DND-41 (cell line): ENCODE data around the gene ISG20L2.

Experiments used
- ATAC-seq: fragments of 200-7000 bp; cut with Tn5 transposase; 3 replicates; pipeline ENCODE4 v1.9.1; 2021; ENCODE audit warnings: low read depth; ENCODE audit not compliant: insufficient read depth
- DNase-seq: peaks from one replicate; pipeline ENCODE4 v3.0.0-alpha.2; 2020
- H2AFZ ChIP-seq: 2 replicates; pipeline ENCODE4 v1.6.0; 2012; ENCODE audit warnings: low read depth, low read length
- H3K27ac ChIP-seq: 2 replicates; pipeline ENCODE4 v1.5.1; 2012; ENCODE audit warnings: low read length, inconsistent platforms
- H3K27me3 ChIP-seq: fragments of 200-600 bp; sonication (generic); 2 replicates; pipeline ENCODE4 v1.6.0; 2012; ENCODE audit warnings: low read length, mild to moderate bottlenecking, inconsistent platforms; ENCODE audit not compliant: insufficient read depth, poor library complexity
- H3K36me3 ChIP-seq: 2 replicates; pipeline ENCODE4 v1.5.1; 2012; ENCODE audit warnings: low read length, inconsistent platforms; ENCODE audit not compliant: insufficient read depth
- H3K4me1 ChIP-seq: 2 replicates; pipeline ENCODE4 v1.5.1; 2012; ENCODE audit warnings: mild to moderate bottlenecking, low read length; ENCODE audit not compliant: insufficient read depth
- H3K4me2 ChIP-seq: 2 replicates; pipeline ENCODE4 v1.6.0; 2012; ENCODE audit warnings: mild to moderate bottlenecking, moderate library complexity, low read length, inconsistent platforms; ENCODE audit not compliant: insufficient read depth
- H3K4me3 ChIP-seq, 2 experiments: fragments of 200-600 bp in 1 of 2; shearing (Covaris generic) in 1 of 2; 2 replicates each; pipeline ENCODE4 v1.5.1; 2012 to 2016; ENCODE audit warnings: inconsistent platforms in 2 of 2, low read length in 2 of 2, mild to moderate bottlenecking in 2 of 2, low read depth in 1 of 2, moderate library complexity in 1 of 2
- H3K79me2 ChIP-seq: 2 replicates; pipeline ENCODE4 v1.6.0; 2012; ENCODE audit warnings: low read length, inconsistent platforms; ENCODE audit not compliant: insufficient read depth
- H3K9ac ChIP-seq: 2 replicates; pipeline ENCODE4 v1.6.0; 2012; ENCODE audit warnings: low read depth, mild to moderate bottlenecking, inconsistent platforms, low read length, moderate library complexity
- H3K9me3 ChIP-seq: 2 replicates; pipeline ENCODE4 v1.5.1; 2012; ENCODE audit warnings: low read length, moderate library complexity, mild to moderate bottlenecking, inconsistent platforms; ENCODE audit not compliant: insufficient read depth, severe bottlenecking
- H4K20me1 ChIP-seq: 2 replicates; pipeline ENCODE4 v1.6.0; 2012; ENCODE audit warnings: low read length; ENCODE audit not compliant: insufficient read depth
- CTCF ChIP-seq: IDR thresholded peaks from 2 replicates; pipeline ENCODE4 v1.5.1; 2012; ENCODE audit warnings: borderline replicate concordance, low read length, moderate library complexity, mild to moderate bottlenecking; ENCODE audit not compliant: poor library complexity, severe bottlenecking; ENCODE audit errors: extremely low read depth
- EZH2 ChIP-seq: IDR thresholded peaks from 3 replicates; pipeline ENCODE4 v1.6.1; 2012; ENCODE audit warnings: borderline replicate concordance, low read depth, mild to moderate bottlenecking, moderate library complexity, low read length, inconsistent platforms; ENCODE audit not compliant: severe bottlenecking

The ISG20L2 gene

GRCh38 chr1:156740741-156741480 lies 12.3 kb upstream of the ISG20L2 start, which contains the start of gene MRPL24:
Gene MRPL24 (minus strand): TSS chr1:156741088. CDS start chr1:156738704, 2,384 bp downstream.
- peak; percentile 99 for DNase-seq
- peak; percentile 89 for ATAC-seq
- Histone ChIP-seq H3K4me3 (peak within 1 kb of the TSS; percentile 70 to 72), H3K9me3 (no peaks in the 10 kb centered on the region), H3K36me3 (peaks cover 72% of the 10 kb centered on the region), H3K4me2 (peak within 1 kb of the TSS; percentile 72), H2AFZ (peak within 1 kb of the TSS; percentile 75), H3K79me2 (peaks cover 42% of the 10 kb centered on the region), H3K27me3 (no peaks in the 10 kb centered on the region), H3K27ac (peak within 1 kb of the TSS; percentile 79), H4K20me1 (peaks cover 13% of the 10 kb centered on the region), H3K9ac (peak within 1 kb of the TSS; percentile 66), H3K4me1 (peaks cover 37% of the 10 kb centered on the region)
- TF ChIP-seq CTCF (no peak), EZH2 (no peak)

- DNase-seq: no peak
- H3K9me3 ChIP-seq: no peaks in the 10 kb centered on the region
- peaks cover 7% of the 10 kb centered on the region; the same call in 1 of the 2 replicates for H4K20me1 ChIP-seq
- no peak for TF ChIP-seq EZH2
- peak overlapping the region; percentile 66 for H3K9ac ChIP-seq
- H3K4me2 ChIP-seq: peak overlapping the region; percentile 72
- H3K27ac ChIP-seq: peak overlapping the region; percentile 73
- H2AFZ ChIP-seq: peak overlapping the region; percentile 75
- peak overlapping the region; percentile 70 to 72 for H3K4me3 ChIP-seq
- peak; percentile 9; the same call in 2 of the 3 replicates for ATAC-seq
- H3K79me2 ChIP-seq: peaks cover 36% of the 10 kb centered on the region
- no peaks in the 10 kb centered on the region for H3K27me3 ChIP-seq
- peaks cover 32% of the 10 kb centered on the region for H3K4me1 ChIP-seq
- H3K36me3 ChIP-seq: peaks cover 69% of the 10 kb centered on the region
These were observed 11.7 kb upstream of the ISG20L2 start for GRCh38 chr1:156740237-156740740.

GRCh38 chr1:156738916-156739315 lies 10.3 kb upstream of the ISG20L2 start:
- Histone ChIP-seq H3K9ac (no peak overlapping the region), H3K4me3 (no peak overlapping the region), H2AFZ (no peak overlapping the region), H3K4me2 (no peak overlapping the region), H3K4me1 (peaks cover 25% of the 10 kb centered on the region), H3K9me3 (no peaks in the 10 kb centered on the region), H3K27me3 (no peaks in the 10 kb centered on the region), H3K79me2 (peaks cover 24% of the 10 kb centered on the region), H3K27ac (no peak overlapping the region), H3K36me3 (peaks cover 60% of the 10 kb centered on the region), H4K20me1 (no peaks in the 10 kb centered on the region)
- DNase-seq (no peak), ATAC-seq (no peak)
- TF ChIP-seq EZH2: no peak
- TF ChIP-seq CTCF: no peak

GRCh38 chr1:156738407-156738806 lies 9.8 kb upstream of the ISG20L2 start:
- TF ChIP-seq CTCF: no peak
- no peak for TF ChIP-seq EZH2
- Histone ChIP-seq H3K9me3 (no peaks in the 10 kb centered on the region), H2AFZ (no peak overlapping the region), H3K36me3 (peaks cover 57% of the 10 kb centered on the region), H3K4me2 (no peak overlapping the region), H3K9ac (no peak overlapping the region), H3K79me2 (peaks cover 22% of the 10 kb centered on the region), H3K27ac (no peak overlapping the region), H3K27me3 (no peaks in the 10 kb centered on the region), H3K4me1 (peaks cover 25% of the 10 kb centered on the region), H4K20me1 (no peaks in the 10 kb centered on the region), H3K4me3 (no peak overlapping the region)
- ATAC-seq: no peak
- DNase-seq: no peak
